Activated CD8-positive, alpha-beta memory T cell treated with anti-CD3 and anti-CD28 coated beads, Interleukin-2, amount 50 U/mL, for 48 hours (primary cell): Measurements from ENCODE around the gene DMPK.

Experiments used
- DNase-seq: peaks from one replicate; pipeline ENCODE4 v3.0.0-alpha.2; 2020

Gene DMPK

DNA sequence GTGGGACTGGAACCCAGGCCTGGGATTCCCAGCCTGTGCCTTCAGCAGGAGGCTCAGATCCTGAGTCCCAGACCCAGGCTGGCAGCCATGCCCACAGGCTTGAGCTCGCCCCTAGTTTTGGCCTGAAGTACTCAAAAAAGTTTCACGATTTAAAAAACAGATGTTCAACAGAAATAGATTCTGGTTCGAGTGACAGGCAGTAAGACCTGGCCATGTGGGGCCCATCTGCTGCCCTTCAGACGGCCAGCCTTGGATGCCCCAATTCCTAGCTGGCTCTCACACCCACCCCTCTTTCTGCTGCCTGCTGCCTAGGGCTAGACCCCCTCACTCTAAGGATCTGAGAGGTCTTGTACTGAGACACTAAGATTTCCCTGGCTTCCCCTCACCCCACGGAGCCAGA lies 2.8 kb upstream of the DMPK start:
- DNase-seq: no peak

DNA sequence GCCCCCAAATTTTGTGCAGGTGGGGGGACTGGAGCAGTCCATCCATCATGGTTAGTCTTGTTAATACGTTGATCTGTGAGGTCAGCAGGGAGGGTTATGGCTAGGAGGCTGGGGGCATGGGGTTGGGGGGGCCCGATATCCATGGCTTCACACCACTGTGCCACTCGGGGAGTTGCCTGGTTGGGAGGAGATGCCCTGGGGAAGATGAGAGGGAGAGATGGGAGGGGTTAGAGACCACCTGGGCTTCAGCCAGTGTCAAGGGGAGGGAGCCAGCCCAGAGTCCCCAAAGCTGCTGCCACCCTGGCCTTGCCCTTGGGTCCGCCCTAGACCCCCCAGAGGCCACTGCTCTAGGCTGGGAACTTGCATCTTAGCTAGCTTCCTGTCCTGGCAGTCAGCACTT lies 1.8 kb upstream of the DMPK start:
- no peak for DNase-seq

DNA sequence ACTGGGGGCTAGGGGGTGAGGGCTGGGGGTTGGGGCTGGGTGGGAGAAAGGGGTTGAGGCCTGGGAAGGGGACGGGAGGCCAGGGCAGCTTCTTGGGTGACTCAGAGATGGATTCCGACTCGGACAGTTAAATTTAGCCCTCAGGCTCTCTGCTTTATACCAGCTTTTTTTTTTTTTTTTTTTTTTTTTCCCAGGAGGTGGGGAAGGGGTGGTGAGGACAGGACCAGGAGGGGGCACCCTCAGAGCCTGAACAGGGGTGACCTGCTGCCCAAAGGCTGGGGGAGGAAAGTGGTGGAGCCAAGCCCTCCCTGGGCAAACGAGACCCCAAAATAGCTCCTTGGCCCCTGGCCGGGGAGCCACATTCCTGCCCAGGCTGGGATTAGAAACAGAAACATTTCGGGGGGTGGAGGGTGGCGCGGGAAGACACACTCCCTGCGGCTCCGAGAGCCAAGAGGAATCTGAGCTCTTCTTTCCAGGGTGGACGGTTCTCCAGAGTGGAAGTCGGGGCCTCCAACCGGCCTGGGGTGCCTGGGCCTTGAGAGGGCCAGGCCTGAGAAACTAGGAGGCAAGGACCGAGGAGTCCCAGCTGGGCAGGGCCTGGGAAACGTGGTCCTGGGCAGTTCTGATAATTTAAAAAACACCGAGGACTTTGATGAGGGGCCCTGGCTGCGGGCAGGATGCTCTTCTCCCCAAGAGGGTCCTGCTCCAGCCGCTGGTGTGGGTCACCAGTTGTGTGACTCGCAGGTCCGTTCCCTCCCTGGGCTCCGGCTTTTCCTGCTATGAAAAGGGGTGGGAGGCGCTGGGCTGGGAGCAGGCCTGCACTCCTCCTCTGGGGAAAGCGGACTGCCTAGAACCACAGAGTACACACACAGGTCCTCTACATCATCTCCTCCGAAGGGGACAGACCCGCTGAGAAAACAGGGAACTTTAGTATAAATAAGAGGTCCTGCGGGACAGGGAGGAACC lies 813 bp upstream of the DMPK start:
- no peak for DNase-seq

DNA sequence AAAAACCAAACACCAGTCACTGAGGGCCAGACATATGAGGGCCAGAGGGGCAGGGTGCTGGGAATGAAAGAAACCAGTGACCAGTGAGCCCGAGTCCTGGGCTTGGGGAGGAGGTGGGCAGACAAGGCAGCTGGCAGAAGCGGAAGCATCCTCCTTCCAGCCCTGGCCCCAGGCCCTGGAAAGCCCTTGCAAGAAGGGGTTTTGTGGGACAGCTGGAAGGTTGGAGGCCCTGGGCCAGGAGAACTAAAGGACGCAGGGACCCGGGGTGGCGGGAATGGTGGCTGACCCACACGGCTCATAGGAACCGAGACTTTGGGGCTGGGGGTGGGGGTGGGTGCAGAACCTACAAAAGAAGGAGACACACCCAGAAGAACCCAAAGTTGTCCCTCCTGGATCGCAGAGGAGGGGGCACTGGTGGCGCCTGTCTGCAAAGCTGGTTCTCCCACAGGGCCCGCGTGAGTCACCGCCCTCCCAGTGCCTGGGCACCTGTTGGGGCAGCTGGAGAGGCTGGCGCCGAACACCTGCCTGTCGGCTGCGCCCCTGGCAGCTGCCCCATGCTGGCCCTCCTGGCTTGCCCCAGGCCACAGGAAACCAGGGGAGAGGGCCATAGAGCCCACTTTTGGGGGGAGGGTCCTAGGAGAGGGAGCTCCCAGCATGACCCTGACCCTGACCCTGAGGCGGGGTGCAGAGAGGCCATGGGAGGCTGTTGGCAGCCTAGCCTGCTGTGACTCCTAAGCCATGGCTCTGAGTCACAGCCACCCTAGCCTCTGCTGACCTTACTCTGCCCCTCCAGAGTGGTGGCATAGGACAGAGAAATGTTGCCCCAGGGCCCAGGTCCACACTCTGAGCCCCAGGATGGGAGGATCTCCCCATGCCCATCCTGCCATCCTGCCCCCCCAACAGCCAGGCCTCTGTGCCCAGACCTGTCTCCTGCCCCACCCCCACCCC lies 802 bp downstream of the DMPK start:
- DNase-seq: no peak

DNA sequence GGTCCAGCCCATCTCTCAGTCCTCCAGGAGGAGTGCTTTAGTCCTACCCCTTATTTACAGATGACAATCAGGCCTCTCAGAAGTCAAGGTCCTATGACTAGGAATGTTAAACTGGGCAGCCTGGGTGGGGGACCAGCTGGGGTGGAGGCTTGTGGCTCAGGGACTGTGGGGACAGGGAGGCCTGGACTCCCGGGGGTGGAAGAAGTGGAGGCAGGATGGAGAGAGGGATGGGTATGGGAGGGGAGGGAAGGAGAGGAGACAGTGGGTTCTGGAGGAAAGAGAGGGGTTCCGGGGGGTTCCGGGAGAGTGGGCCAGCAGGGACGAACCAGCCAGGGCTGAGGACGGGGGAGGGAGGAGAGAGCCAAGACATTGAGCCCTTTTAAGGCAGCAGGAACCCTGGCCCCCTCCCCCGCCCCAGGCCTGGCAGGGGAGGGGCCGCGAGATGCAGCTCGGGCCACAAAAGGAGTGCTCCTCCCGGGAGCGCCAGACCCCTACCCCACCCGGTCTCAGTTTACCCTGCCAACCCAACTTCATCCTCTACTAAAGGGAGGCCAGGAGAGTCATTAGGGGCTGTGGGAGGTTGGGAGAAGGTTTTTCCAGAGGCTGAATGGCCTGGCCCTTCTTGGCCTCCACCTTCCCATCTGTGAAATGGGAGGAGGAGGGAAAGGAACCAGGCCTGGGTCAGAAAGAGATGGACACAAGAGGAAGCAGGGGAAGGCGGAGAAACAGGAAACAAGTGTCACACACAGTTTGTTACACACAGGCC lies 1.7 kb downstream of the DMPK start:
- DNase-seq: no peak

- no peak for DNase-seq
Measured at GRCh38 chr19:45780146-45780447, 2.2 kb downstream of the DMPK start.

DNA sequence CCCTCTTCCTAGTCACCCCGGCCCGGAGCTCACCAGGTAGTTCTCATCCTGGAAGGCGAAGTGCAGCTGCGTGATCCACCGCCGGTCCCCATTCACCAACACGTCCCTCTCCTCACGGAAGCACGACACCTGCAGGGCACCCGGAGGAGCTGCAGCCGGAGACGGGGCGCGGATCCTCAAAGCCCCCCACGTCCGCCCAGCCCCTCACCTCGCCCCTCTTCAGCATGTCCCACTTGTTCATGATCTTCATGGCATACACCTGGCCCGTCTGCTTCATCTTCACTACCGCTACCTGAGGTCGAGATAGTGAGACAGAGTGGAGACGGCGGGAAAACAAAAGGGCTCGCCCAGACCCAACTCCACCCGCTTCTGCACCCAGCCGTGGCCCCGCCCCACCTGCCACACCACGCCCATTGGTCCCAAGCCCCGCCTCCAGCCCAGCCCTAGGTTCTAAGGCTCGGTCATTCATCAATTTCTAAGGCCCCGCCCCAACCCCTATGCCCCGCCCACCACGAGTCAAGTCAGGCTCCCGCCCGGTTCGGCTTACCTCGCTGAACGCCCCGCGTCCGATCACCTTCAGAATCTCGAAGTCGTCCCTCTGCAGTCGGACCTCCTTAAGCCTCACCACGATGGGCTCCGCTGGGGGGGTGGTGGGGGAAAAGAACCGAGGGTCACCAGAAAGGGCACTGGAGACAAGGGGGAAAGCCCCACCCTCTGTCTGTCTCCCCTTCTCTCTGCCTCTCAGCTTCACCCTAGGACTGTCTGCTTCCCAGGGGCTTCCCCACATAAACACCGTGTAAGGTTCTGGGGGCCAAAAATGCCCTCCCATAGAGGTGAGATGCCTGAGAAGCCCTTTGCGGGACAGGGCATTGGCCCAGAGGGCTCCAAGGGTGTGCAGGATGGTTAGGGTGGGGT lies 2.8 kb downstream of the DMPK start:
- peak; percentile 98 for DNase-seq

GRCh38 chr19:45778010-45778661 lies 4.2 kb downstream of the DMPK start:
- no peak for DNase-seq

GRCh38 chr19:45777395-45777961 lies 4.8 kb downstream of the DMPK start:
- no peak for DNase-seq

DNA sequence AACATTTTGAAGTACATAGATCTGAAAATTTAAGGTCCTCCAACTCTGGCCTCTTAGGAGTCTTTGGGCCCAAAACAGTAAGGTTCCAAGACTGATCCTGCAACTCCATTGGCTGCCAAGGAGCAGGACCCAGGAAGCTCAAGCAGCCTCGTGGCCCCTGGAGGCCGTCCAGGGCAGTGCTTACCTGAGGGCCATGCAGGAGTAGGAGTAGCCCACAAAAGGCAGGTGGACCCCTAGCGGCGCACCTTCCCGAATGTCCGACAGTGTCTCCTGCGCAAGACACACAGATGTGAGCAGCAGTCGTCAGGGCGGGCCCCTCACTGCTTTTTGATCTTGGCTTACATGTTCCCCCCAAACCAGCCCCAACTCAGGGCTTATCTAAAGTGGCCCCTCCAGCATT lies 7.5 kb downstream of the DMPK start:
- no peak for DNase-seq

- DNase-seq: no peak
Measured at GRCh38 chr19:45773384-45773783, 8.9 kb downstream of the DMPK start.

DNA sequence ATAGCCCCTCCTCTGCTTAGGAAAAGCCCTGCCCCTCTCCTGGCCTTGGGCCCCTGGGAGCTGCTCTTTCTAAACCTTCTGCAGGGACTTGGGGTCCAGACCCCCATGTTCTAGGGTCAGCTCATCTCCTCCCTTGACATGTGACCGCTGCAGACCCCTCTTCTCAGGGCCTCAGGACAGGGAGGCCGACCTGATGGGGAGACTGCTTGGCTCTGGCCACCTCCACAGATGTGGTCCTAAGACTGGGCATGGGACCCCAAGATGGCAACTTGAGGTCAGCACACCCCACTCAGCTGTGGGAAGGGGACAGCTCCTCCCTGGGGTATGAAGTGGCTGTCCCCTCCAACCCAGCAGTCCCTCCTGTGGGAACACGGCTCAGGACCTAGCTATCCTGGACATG lies 9.4 kb downstream of the DMPK start:
- no peak for DNase-seq

- no peak for DNase-seq
Measured at GRCh38 chr19:45772130-45772840, 10.0 kb downstream of the DMPK start.

- no peak for DNase-seq
Measured at GRCh38 chr19:45771311-45771933, 10.9 kb downstream of the DMPK start.

GRCh38 chr19:45770192-45771101 lies 11.8 kb downstream of the DMPK start:
- peak; percentile 97 for DNase-seq

DNA sequence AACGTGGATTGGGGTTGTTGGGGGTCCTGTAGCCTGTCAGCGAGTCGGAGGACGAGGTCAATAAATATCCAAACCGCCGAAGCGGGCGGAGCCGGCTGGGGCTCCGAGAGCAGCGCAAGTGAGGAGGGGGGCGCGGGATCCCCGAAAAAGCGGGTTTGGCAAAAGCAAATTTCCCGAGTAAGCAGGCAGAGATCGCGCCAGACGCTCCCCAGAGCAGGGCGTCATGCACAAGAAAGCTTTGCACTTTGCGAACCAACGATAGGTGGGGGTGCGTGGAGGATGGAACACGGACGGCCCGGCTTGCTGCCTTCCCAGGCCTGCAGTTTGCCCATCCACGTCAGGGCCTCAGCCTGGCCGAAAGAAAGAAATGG lies 12.5 kb downstream of the DMPK start:
- DNase-seq: no peak

DNA sequence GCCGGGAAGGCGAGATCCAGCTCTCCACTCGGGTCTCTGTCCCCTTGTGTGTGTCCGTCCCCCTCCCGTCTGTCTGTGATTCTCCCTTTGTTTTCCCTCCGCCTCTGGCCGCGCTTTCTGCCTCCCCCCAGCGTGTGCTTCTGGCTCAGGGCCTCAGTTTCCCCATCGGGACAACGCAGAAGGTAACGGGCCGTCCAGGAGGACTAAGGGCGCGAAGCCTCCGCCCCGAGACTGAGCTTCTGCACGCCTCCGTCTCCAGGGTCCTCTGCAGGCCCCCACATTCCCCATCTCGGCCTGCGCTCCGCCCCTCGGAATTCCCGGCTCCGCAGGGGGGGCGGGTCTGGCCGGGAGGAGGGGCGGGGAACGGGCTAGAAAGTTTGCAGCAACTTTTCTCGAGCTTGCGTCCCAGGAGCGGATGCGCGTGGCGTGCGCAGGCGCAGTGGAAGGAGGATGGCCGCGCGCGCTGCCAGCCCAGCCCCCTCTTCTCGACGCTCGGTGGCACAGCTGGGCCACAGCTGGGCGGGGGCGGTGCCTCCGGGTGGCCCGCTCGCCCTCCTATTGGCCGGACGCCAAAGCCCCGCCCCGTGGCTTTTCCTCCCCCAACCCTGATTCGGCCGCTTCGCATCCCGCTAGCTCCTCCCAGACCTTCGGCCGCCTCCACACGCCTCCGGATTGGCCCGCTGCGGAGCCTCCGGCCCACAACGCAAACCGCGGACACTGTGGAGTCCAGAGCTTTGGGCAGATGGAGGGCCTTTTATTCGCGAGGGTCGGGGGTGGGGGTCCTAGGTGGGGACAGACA lies 13.1 kb downstream of the DMPK start, which contains the start of gene SIX5:
Gene SIX5 (minus strand): TSS at position 269 of the 799 bp plus-strand sequence. CDS start 408 bp downstream, outside the sequence.
- peak; percentile 99 for DNase-seq

- DNase-seq: no peak
Measured at GRCh38 chr19:45768655-45768983, 13.7 kb downstream of the DMPK start.
